ENCODE measurements around the gene HDAC4.

The HDAC4 gene

DNA sequence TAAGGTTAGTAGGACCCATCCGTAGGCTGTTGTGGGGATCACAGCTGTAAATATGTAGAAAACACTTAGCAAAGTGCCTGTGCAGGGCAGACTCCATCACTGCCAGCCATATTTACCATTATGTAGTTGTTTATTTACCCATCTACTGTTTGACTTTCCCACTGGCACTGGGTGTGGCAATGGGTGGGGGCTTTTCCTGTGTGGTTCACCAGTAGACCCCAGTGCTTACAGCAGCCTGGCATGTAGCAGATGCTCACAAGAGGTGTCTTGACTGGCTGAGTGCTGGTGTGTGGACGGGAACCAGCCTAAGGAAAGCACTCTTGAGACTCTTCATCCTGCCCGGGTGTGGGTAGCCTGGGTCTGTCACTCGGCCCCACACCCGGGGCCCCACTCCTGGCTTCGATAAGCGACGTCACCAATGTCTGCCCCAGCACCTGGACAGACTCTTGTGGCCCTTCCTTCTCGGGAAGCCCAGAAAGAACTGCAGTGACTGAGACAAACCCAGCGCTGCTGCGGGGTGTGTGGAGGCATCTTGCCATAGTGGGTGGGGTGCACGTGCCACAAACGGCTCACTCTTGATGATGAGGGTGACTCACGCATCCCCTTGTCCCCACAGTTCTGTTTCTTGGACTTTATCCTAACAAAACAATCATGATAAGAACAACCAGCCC is 78.3 kb downstream of the HDAC4 start:
- DNase-seq (ENCODE audit: extremely low spot score): no peak
- TF ChIP-seq SUZ12 (IDR thresholded peaks at IDR 0.05): no peak
- TF ChIP-seq, protein P1, sequence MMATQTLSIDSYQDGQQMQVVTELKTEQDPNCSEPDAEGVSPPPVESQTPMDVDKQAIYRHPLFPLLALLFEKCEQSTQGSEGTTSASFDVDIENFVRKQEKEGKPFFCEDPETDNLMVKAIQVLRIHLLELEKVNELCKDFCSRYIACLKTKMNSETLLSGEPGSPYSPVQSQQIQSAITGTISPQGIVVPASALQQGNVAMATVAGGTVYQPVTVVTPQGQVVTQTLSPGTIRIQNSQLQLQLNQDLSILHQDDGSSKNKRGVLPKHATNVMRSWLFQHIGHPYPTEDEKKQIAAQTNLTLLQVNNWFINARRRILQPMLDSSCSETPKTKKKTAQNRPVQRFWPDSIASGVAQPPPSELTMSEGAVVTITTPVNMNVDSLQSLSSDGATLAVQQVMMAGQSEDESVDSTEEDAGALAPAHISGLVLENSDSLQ (IDR thresholded peaks at IDR 0.05): no peak
- no peak for TF ChIP-seq L3MBTL2 (conservative IDR thresholded peaks at IDR 0.05)
- TF ChIP-seq ARNT (IDR thresholded peaks at IDR 0.05): no peak
- TF ChIP-seq ZNF384 (IDR thresholded peaks at IDR 0.05): no peak
- TF ChIP-seq NFRKB (IDR thresholded peaks at IDR 0.05): no peak
- TF ChIP-seq ELF4 (IDR thresholded peaks at IDR 0.05): no peak
- TF ChIP-seq FOXM1 (IDR thresholded peaks at IDR 0.05; ENCODE audit: borderline replicate concordance): no peak
- no peak for TF ChIP-seq TARDBP (IDR thresholded peaks at IDR 0.05)
- TF ChIP-seq BHLHE40 (IDR thresholded peaks at IDR 0.05; ENCODE audit: borderline replicate concordance): no peak
- TF ChIP-seq LEF1 (IDR thresholded peaks at IDR 0.05; ENCODE audit: borderline replicate concordance): no peak
- no peak for TF ChIP-seq CTBP1 (IDR thresholded peaks at IDR 0.05; ENCODE audit: borderline replicate concordance)
- no peak for TF ChIP-seq SP1 (IDR thresholded peaks at IDR 0.05)
- TF ChIP-seq FOXA1 (IDR thresholded peaks at IDR 0.05): no peak
- TF ChIP-seq FOXK2 (IDR thresholded peaks at IDR 0.05): no peak
- TF ChIP-seq HDGF (IDR thresholded peaks at IDR 0.05; ENCODE audit: borderline replicate concordance): no peak
- ChIA-PET POLR2A (no interaction called here), CTCF (no interaction called here)

DNA sequence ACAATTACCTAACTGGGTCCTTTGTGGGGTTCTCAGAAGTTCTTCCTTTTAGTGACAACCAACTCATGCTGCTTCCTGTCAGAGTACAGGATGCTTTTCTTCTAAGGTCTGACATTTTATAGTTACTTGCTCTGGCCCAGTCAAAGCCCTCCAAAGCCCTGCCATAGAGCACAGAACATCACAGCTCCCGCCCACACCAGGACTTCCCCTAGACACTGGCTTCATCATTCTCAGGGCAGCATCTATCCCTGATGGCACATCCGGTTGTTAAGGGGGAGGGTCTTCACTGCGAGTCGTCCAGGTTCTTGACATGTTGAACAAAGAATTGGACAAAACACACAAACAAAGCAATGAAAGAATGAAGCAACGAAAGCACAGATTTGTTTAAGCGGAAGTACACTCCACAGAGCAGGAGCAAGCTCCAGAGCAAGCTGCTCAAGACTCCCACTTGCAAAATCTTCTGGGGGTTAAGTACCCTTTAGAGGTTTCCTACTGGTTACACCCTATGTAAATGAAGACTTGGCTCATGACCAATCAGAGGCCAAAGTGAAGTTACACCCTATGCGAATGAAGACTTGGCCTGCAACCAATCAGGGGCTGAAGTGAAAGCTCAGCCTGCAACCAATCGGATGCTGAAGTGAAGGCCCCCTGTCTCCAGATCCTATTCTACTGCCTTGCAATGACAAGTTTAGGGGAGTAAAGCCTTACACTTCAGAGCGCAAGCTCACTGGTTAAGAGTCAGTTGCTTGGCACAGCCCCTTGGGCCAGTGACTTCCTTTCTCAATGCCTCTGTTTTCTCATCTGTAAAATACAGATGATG is 79.0 kb downstream of the HDAC4 start:
- DNase-seq (ENCODE audit: extremely low spot score): no peak
- TF ChIP-seq TARDBP (IDR thresholded peaks at IDR 0.05): no peak
- ChIA-PET POLR2A (interaction anchor here (1.0 kb wide), 1 partner anchor 79 kb away, joined by 3 read pairs; the partner anchor contains the start of gene HDAC4), CTCF (no interaction called here)

DNA sequence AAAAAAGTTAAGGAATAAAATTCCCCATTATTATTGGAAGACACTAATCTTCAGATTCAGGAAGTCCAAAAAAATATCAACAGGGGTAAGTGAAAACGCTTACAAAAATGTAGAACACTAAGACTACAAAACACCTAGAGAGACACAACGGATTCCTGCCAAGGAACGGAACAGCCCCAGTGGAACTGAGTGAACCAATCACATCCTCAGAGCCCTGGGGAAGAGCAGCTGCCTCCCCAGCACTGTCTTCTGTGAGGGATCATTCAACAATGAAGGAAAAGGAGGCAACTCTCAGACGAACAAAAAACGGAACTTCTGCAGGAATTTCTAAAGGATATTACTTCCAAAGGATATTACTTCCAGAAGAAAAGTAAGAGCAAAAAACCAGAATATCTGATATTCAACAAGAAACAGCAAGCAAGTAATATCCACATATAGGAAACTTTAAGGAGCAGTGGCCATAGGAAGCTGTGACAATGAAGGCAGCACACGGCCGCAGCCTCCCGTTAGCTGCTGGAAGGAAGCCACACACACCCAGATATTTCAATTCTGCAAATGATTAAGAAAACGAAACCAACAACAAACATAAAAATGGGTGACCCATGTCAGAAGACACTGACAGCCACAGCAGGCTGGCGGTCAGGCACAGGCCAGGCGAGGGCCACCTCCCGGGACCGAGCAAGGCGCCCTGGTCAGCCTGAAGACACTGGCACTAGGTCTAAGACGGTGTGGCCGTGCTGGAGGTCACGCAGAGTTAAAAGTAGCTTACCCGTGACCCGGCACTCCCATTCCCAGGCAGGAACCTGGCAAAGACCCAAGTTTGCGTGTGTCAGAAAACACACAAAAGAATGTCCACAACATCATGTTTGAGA is 81.8 kb downstream of the HDAC4 start:
- CTCF ChIA-PET: no interaction called here
- TF ChIP-seq FOXA1 (IDR thresholded peaks at IDR 0.05) (no peak), NFRKB (IDR thresholded peaks at IDR 0.05) (no peak), ARNT (IDR thresholded peaks at IDR 0.05) (no peak), ELF4 (IDR thresholded peaks at IDR 0.05) (no peak), BHLHE40 (IDR thresholded peaks at IDR 0.05; ENCODE audit: borderline replicate concordance) (no peak), SP1 (IDR thresholded peaks at IDR 0.05) (no peak), SUZ12 (IDR thresholded peaks at IDR 0.05) (no peak), L3MBTL2 (conservative IDR thresholded peaks at IDR 0.05) (no peak), FOXM1 (IDR thresholded peaks at IDR 0.05; ENCODE audit: borderline replicate concordance) (no peak), ZNF384 (IDR thresholded peaks at IDR 0.05) (no peak), FOXK2 (IDR thresholded peaks at IDR 0.05) (no peak), TARDBP (IDR thresholded peaks at IDR 0.05) (no peak), LEF1 (IDR thresholded peaks at IDR 0.05; ENCODE audit: borderline replicate concordance) (no peak), HDGF (IDR thresholded peaks at IDR 0.05; ENCODE audit: borderline replicate concordance) (no peak), CTBP1 (IDR thresholded peaks at IDR 0.05; ENCODE audit: borderline replicate concordance) (no peak)
- TF ChIP-seq, protein P1 (IDR thresholded peaks at IDR 0.05): no peak
- POLR2A ChIA-PET: no interaction called here
- no peak for DNase-seq (ENCODE audit: extremely low spot score)

DNA sequence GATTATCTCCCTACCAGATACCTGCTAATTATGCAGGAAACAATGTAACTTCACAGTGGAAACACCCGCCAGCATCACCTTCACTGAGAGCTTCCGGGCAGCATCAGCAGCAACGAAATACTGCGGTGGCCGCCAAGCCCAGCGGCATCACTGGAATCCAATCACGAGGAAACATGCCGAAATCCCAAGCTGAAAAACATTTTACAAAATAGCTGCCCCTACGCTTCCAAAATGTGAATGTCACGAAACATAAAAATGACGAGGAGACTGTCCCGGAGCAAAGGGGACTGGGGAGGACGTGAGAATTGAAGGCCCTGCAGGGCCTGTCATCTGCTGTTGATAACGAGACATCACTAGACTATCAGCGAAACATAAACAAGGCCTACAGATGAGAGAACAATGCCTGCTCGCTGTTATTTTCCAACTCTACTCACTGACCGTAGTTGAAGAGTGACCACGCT is 82.6 kb downstream of the HDAC4 start:
- no peak for DNase-seq (ENCODE audit: extremely low spot score)
- POLR2A ChIA-PET: no interaction called here
- TF ChIP-seq LEF1 (IDR thresholded peaks at IDR 0.05; ENCODE audit: borderline replicate concordance) (no peak), FOXA1 (IDR thresholded peaks at IDR 0.05) (no peak), TARDBP (IDR thresholded peaks at IDR 0.05) (no peak), FOXK2 (IDR thresholded peaks at IDR 0.05) (no peak), ARNT (IDR thresholded peaks at IDR 0.05) (no peak)
- TF ChIP-seq, protein P1 (IDR thresholded peaks at IDR 0.05): no peak
- CTCF ChIA-PET: no interaction called here

DNA sequence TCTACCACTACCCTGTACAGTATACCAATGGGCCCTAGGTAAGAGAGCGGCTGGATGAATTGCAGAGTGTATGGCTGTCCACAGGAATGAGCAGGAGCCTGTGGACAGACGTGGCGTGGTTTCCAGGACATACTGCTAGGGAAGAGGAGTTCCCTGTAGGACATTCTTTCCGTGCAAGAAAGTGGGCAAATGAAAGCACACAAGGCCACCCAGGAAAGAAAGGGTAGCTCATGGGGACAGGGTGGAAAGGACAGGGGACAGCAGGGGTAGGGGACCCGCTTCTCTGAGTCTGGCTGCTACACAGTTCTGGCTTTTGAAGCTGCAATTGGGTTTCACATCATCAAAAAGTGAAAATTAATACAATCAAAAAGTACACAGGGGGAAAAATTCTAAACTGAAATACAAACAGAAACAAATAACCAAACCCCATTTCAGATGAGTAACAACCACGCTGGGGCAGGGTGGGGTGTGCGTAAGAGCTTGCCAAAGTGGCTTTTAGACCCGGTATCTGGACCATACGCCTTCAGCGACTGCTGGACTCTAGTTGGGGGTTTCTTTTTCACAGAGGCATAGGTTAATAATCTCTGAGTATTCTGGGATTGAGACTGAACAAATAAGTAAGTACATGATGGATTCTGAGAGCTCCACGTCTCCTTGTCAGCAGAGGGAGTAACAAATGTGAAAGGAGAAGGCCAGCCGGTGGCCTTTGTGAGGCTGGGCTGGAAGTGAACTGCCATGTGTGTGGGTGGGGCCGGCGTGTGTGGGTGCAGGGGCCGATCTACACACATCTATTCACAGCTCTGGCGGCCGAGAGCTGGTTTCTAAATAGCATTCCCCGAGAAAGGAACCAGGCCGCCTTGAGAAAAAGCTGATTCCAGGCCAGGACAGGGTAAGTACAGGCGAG is 84.0 kb downstream of the HDAC4 start:
- CTCF ChIA-PET: no interaction called here
- TF ChIP-seq TARDBP (IDR thresholded peaks at IDR 0.05) (no peak), ELF4 (IDR thresholded peaks at IDR 0.05) (no peak), CTBP1 (IDR thresholded peaks at IDR 0.05; ENCODE audit: borderline replicate concordance) (no peak), SP1 (IDR thresholded peaks at IDR 0.05) (no peak), ZNF384 (IDR thresholded peaks at IDR 0.05) (no peak), FOXA1 (IDR thresholded peaks at IDR 0.05) (no peak), FOXM1 (IDR thresholded peaks at IDR 0.05; ENCODE audit: borderline replicate concordance) (no peak), ARNT (IDR thresholded peaks at IDR 0.05) (no peak), NFRKB (IDR thresholded peaks at IDR 0.05) (no peak), FOXK2 (IDR thresholded peaks at IDR 0.05) (no peak), HDGF (IDR thresholded peaks at IDR 0.05; ENCODE audit: borderline replicate concordance) (no peak), L3MBTL2 (conservative IDR thresholded peaks at IDR 0.05) (no peak), LEF1 (IDR thresholded peaks at IDR 0.05; ENCODE audit: borderline replicate concordance) (no peak), BHLHE40 (IDR thresholded peaks at IDR 0.05; ENCODE audit: borderline replicate concordance) (no peak), SUZ12 (IDR thresholded peaks at IDR 0.05) (no peak)
- TF ChIP-seq, protein P1 (IDR thresholded peaks at IDR 0.05): no peak
- no peak for DNase-seq (ENCODE audit: extremely low spot score)
- POLR2A ChIA-PET: no interaction called here

Measured in HEK293T (cell line).